OCI-LY1 (cell line): Measurements from ENCODE around the gene LRRC28.

Source experiments
- H2AFZ ChIP-seq: fragments of 200-600 bp; sonication (generic), shearing (Covaris generic); 2 replicates; pipeline ENCODE4 v1.6.0; 2014; ENCODE audit warnings: antibody characterized with exemption, mild to moderate bottlenecking, low read length
- H3F3A ChIP-seq: fragments of 200-600 bp; sonication (generic), shearing (Covaris generic); 2 replicates; pipeline ENCODE4 v1.6.0; 2014; ENCODE audit warnings: mild to moderate bottlenecking, antibody characterized with exemption, low read length, moderate library complexity; ENCODE audit not compliant: insufficient read depth
- H3K27ac ChIP-seq: fragments of 200-600 bp; sonication (generic); 2 replicates; pipeline ENCODE4 v1.5.1; 2014; ENCODE audit warnings: low read length, mixed run types, mild to moderate bottlenecking, low read depth; ENCODE audit not compliant: poor library complexity, severe bottlenecking
- H3K27me3 ChIP-seq: fragments of 200-600 bp; sonication (generic); 2 replicates; pipeline ENCODE4 v1.6.0; 2014; ENCODE audit warnings: antibody characterized with exemption, mild to moderate bottlenecking, low read length, moderate library complexity; ENCODE audit not compliant: insufficient read depth
- H3K36me3 ChIP-seq: fragments of 200-600 bp; sonication (generic); 2 replicates; pipeline ENCODE4 v1.6.1; 2014; ENCODE audit warnings: mild to moderate bottlenecking, antibody characterized with exemption, low read length, moderate library complexity, mixed read lengths; ENCODE audit not compliant: insufficient read depth
- H3K4me1 ChIP-seq: fragments of 200-600 bp; sonication (generic); 2 replicates; pipeline ENCODE4 v1.5.1; 2014; ENCODE audit warnings: mild to moderate bottlenecking, low read length, moderate library complexity; ENCODE audit not compliant: insufficient read depth, severe bottlenecking
- H3K4me2 ChIP-seq: fragments of 200-600 bp; sonication (generic), shearing (Covaris generic); 2 replicates; pipeline ENCODE4 v1.6.1; 2014; ENCODE audit warnings: low read length
- H3K4me3 ChIP-seq: fragments of 200-600 bp; sonication (generic); 2 replicates; pipeline ENCODE4 v1.5.1; 2014; ENCODE audit warnings: low read length, low read depth, mild to moderate bottlenecking, mixed read lengths; ENCODE audit not compliant: poor library complexity, severe bottlenecking
- H3K79me2 ChIP-seq: fragments of 200-600 bp; shearing (Covaris generic); 2 replicates; pipeline ENCODE4 v1.6.1; 2016; ENCODE audit warnings: mixed run types, low read length, mixed read lengths; ENCODE audit not compliant: insufficient read depth
- H3K9ac ChIP-seq: fragments of 200-600 bp; sonication (generic), shearing (Covaris generic); 2 replicates; pipeline ENCODE4 v1.6.1; 2014; ENCODE audit warnings: mild to moderate bottlenecking, low read length, mixed read lengths
- H3K9me2 ChIP-seq: fragments of 200-600 bp; sonication (generic), shearing (Covaris generic); 2 replicates; pipeline ENCODE4 v1.6.1; 2014; ENCODE audit warnings: low read depth, mild to moderate bottlenecking, low read length, mixed read lengths
- H3K9me3 ChIP-seq: fragments of 200-600 bp; shearing (Covaris generic); 2 replicates; pipeline ENCODE4 v1.6.1; 2014; ENCODE audit warnings: low read length, mixed read lengths
- H4K20me1 ChIP-seq: fragments of 200-600 bp; sonication (generic), shearing (Covaris generic); 2 replicates; pipeline ENCODE4 v1.6.0; 2016; ENCODE audit warnings: mild to moderate bottlenecking, low read length; ENCODE audit not compliant: insufficient read depth
- EZH2 ChIP-seq: fragments of 200-600 bp; sonication (generic), shearing (Covaris generic); IDR thresholded peaks from 2 replicates; pipeline ENCODE4 v1.8.0; 2017; ENCODE audit warnings: borderline replicate concordance, mixed run types, mild to moderate bottlenecking, antibody characterized with exemption, low read length, moderate library complexity, mixed read lengths
- TF ChIP-seq, protein P1 (sequence below): fragments of 200-600 bp; sonication (generic), shearing (Covaris generic); IDR thresholded peaks from 2 replicates; pipeline ENCODE4 v1.5.1; 2017; ENCODE audit warnings: mild to moderate bottlenecking, antibody characterized with exemption, low read length, moderate library complexity, mixed read lengths

The LRRC28 gene

DNA sequence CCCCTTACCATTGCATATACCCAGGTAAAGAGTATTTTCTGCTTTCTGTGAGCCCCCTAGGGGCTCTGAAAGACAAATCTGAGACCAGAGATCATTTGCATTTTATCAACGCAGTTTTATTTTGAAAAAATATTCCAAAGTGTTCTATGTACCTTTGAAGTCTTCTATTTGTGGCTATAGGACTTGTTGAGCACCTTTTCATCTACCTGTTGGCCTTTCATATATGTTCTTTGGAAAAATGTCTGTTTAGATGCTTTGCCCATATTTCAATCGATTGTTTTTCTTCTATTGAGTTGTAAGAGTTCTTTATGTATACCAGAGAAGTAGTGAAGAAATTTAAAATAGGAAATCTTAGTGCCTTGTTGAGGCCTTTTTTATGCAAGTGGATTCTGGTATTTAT lies 94.0 kb downstream of the LRRC28 start:
- Histone ChIP-seq H3K36me3 (no peaks in the 10 kb centered on the region), H3K9ac (no peak overlapping the region), H3K27ac (no peak overlapping the region), H3K4me3 (no peak overlapping the region), H4K20me1 (no peaks in the 10 kb centered on the region), H3K9me3 (no peaks in the 10 kb centered on the region), H3F3A (no peaks in the 10 kb centered on the region), H3K27me3 (no peaks in the 10 kb centered on the region), H2AFZ (no peak overlapping the region), H3K9me2 (no peaks in the 10 kb centered on the region), H3K4me2 (no peak overlapping the region), H3K4me1 (no peaks in the 10 kb centered on the region), H3K79me2 (no peaks in the 10 kb centered on the region)
- no peak for TF ChIP-seq EZH2
- TF ChIP-seq, protein P1, sequence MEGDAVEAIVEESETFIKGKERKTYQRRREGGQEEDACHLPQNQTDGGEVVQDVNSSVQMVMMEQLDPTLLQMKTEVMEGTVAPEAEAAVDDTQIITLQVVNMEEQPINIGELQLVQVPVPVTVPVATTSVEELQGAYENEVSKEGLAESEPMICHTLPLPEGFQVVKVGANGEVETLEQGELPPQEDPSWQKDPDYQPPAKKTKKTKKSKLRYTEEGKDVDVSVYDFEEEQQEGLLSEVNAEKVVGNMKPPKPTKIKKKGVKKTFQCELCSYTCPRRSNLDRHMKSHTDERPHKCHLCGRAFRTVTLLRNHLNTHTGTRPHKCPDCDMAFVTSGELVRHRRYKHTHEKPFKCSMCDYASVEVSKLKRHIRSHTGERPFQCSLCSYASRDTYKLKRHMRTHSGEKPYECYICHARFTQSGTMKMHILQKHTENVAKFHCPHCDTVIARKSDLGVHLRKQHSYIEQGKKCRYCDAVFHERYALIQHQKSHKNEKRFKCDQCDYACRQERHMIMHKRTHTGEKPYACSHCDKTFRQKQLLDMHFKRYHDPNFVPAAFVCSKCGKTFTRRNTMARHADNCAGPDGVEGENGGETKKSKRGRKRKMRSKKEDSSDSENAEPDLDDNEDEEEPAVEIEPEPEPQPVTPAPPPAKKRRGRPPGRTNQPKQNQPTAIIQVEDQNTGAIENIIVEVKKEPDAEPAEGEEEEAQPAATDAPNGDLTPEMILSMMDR: no peak

- H3K36me3 ChIP-seq: no peaks in the 10 kb centered on the region
- TF ChIP-seq EZH2: no peak
- no peaks in the 10 kb centered on the region for H3F3A ChIP-seq
- H3K9ac ChIP-seq: no peak overlapping the region
- no peak overlapping the region for H3K4me2 ChIP-seq
- H3K9me3 ChIP-seq: no peaks in the 10 kb centered on the region
- H3K27me3 ChIP-seq: no peaks in the 10 kb centered on the region
- no peaks in the 10 kb centered on the region for H3K4me1 ChIP-seq
- no peaks in the 10 kb centered on the region for H3K79me2 ChIP-seq
- no peak overlapping the region for H3K27ac ChIP-seq
- H4K20me1 ChIP-seq: no peaks in the 10 kb centered on the region
- H2AFZ ChIP-seq: no peak overlapping the region
- no peak overlapping the region for H3K4me3 ChIP-seq
- H3K9me2 ChIP-seq: no peaks in the 10 kb centered on the region
Measured at GRCh38 chr15:99345832-99346462, 94.7 kb downstream of the LRRC28 start.

- H4K20me1 ChIP-seq: no peaks in the 10 kb centered on the region
- H3K4me2 ChIP-seq: no peak overlapping the region
- H3K9ac ChIP-seq: no peak overlapping the region
- H3K4me1 ChIP-seq: no peaks in the 10 kb centered on the region
- no peaks in the 10 kb centered on the region for H3K79me2 ChIP-seq
- H3K4me3 ChIP-seq: no peak overlapping the region
- no peaks in the 10 kb centered on the region for H3K9me3 ChIP-seq
- no peaks in the 10 kb centered on the region for H3K9me2 ChIP-seq
- H3K36me3 ChIP-seq: no peaks in the 10 kb centered on the region
- H2AFZ ChIP-seq: no peak overlapping the region
- no peaks in the 10 kb centered on the region for H3F3A ChIP-seq
- H3K27me3 ChIP-seq: no peaks in the 10 kb centered on the region
- H3K27ac ChIP-seq: no peak overlapping the region
- no peak for TF ChIP-seq EZH2
- TF ChIP-seq, protein P1: no peak
Measured at GRCh38 chr15:99347574-99347973, 96.3 kb downstream of the LRRC28 start.

DNA sequence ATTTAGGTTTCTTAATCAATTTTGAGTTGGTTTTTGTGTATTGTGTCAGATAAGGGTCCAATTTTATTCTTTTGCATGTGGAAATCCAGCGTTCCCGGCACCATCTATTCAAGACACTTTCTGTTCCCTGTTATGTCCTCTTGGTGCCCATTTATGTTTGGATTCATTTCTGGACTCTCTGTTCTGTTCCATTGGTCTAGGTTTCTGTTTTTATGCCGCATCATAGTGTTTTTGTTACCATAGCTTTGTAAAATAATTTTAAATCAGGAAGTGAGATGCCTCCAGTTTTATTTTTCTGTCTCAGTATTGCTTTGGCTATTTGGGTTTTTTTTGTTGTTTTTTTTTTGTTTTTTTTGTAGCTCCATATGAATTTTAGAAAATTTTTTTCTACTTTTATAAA lies 97.1 kb downstream of the LRRC28 start:
- H3K27me3 ChIP-seq: no peaks in the 10 kb centered on the region
- H3K4me2 ChIP-seq: no peak overlapping the region
- no peaks in the 10 kb centered on the region for H3K4me1 ChIP-seq
- H3K9me2 ChIP-seq: no peaks in the 10 kb centered on the region
- H3F3A ChIP-seq: no peaks in the 10 kb centered on the region
- no peaks in the 10 kb centered on the region for H4K20me1 ChIP-seq
- no peaks in the 10 kb centered on the region for H3K36me3 ChIP-seq
- H3K4me3 ChIP-seq: no peak overlapping the region
- H3K27ac ChIP-seq: no peak overlapping the region
- TF ChIP-seq, protein P1: no peak
- TF ChIP-seq EZH2: no peak
- H3K9ac ChIP-seq: no peak overlapping the region
- no peak overlapping the region for H2AFZ ChIP-seq
- no peaks in the 10 kb centered on the region for H3K9me3 ChIP-seq
- H3K79me2 ChIP-seq: no peaks in the 10 kb centered on the region
